PFSK-1 (cell line): ENCODE results near the gene PPFIBP2.

Source experiments
- POLR2AphosphoS5 ChIP-seq: IDR thresholded peaks from 2 replicates; pipeline ENCODE4 v1.6.1; 2012; ENCODE audit warnings: low read depth, mild to moderate bottlenecking, control low read depth, low read length, moderate library complexity
- SIN3A ChIP-seq: IDR thresholded peaks from 2 replicates; pipeline ENCODE4 v1.6.1; 2012; ENCODE audit warnings: mild to moderate bottlenecking, low read length, moderate library complexity, borderline replicate concordance; ENCODE audit not compliant: insufficient read depth

- TF ChIP-seq SIN3A (no peak), POLR2AphosphoS5 (no peak)
Measured at GRCh38 chr11:7571640-7572000, 57.8 kb downstream of the PPFIBP2 start.
